Measurements from ENCODE around the gene KCNK17. TPM values are rescaled to one million over a fixed set of nuclear protein-coding genes. Genes with fewer than 3 reads are reported as not detected.

KCNK17 gene
- total and polyA plus RNA-seq, 8 donors = 0.84 to 44.0 (median 1.1) TPM

- no peak overlapping the region for H3K4me3 ChIP-seq
- peaks cover 11 to 39% (median 22%) of the 10 kb centered on the region in 3 donors for H3K4me1 ChIP-seq
- H3K9me3 ChIP-seq = no peaks in the 10 kb centered on the region
- FAIRE-seq (no peak), DNase-seq (no peak), ATAC-seq (peak; percentile 35 to 58 (median 58))
- H3K27ac ChIP-seq = peak overlapping the region; percentile 31 to 84 (median 60)
- TF ChIP-seq CTCF (IDR thresholded peaks at IDR 0.05) = no peak
- H3K27me3 ChIP-seq = no peaks in the 10 kb centered on the region
- intact Hi-C loops (cut with DNase I) = no loop called here
- no peaks in the 10 kb centered on the region for H3K36me3 ChIP-seq
- 12 to 20% methylated on average over 9 of the region's 9 CpGs for WGBS, 2 donors
Measured at GRCh38 chr6:39339096-39339867, 25.1 kb upstream of the KCNK17 start.

GRCh38 chr6:39338397-39338796 lies 24.2 kb upstream of the KCNK17 start:
- intact Hi-C loops (cut with DNase I) = no loop called here
- Histone ChIP-seq H3K9me3 (no peaks in the 10 kb centered on the region), H3K4me3 (no peak overlapping the region), H3K27me3 (no peaks in the 10 kb centered on the region), H3K36me3 (no peaks in the 10 kb centered on the region), H3K4me1 (peaks cover 11 to 37% (median 22%) of the 10 kb centered on the region in 3 donors), H3K27ac (peak overlapping the region in 1 of 4 donors; percentile 84)
- ATAC-seq = no peak
- WGBS, 2 donors = 63 to 67% methylated on average over 5 of the region's 5 CpGs
- no peak for DNase-seq
- no peak for TF ChIP-seq CTCF (IDR thresholded peaks at IDR 0.05)
- FAIRE-seq = no peak

- DNase-seq = no peak
- no peaks in the 10 kb centered on the region for H3K27me3 ChIP-seq
- no peak for ATAC-seq
- 74 to 77% methylated on average over 5 of the region's 5 CpGs for WGBS, 2 donors
- H3K36me3 ChIP-seq = no peaks in the 10 kb centered on the region
- no peak for TF ChIP-seq CTCF (IDR thresholded peaks at IDR 0.05)
- no peak overlapping the region for H3K27ac ChIP-seq
- intact Hi-C loops (cut with DNase I) = no loop called here
- no peak for FAIRE-seq
- no peak overlapping the region for H3K4me3 ChIP-seq
- peaks cover 11 to 26% (median 22%) of the 10 kb centered on the region in 3 donors for H3K4me1 ChIP-seq
- H3K9me3 ChIP-seq = no peaks in the 10 kb centered on the region
Measured at GRCh38 chr6:39335780-39336545, 21.7 kb upstream of the KCNK17 start.

GRCh38 chr6:39333644-39334438 lies 19.6 kb upstream of the KCNK17 start:
- ATAC-seq (no peak), FAIRE-seq (no peak), DNase-seq (no peak)
- intact Hi-C loops (cut with DNase I) = no loop called here
- 89 to 93% methylated on average over 7 of the region's 7 CpGs for WGBS, 2 donors
- Histone ChIP-seq H3K27ac (no peak overlapping the region), H3K9me3 (no peaks in the 10 kb centered on the region), H3K36me3 (no peaks in the 10 kb centered on the region), H3K27me3 (no peaks in the 10 kb centered on the region), H3K4me1 (peaks cover 3 to 8% (median 6%) of the 10 kb centered on the region in 3 donors), H3K4me3 (no peak overlapping the region)
- no peak for TF ChIP-seq CTCF (IDR thresholded peaks at IDR 0.05)

Data from pancreas (tissue), 10 donors.